Natural killer cell (primary cell): ENCODE measurements around the gene EHD3. TPM values are rescaled to one million over a fixed set of nuclear protein-coding genes. Genes with fewer than 3 reads are reported as not detected.

Experiments
- ATAC-seq, 3 donors: fragments of 150-1000 bp in 2 of 3; fragments of 200-7000 bp in 1 of 3; cut with Tn5 transposase; 1 replicate in 1 of 3; 2 replicates in 2 of 3; pipeline ENCODE4 v1.10.0; 2021; ENCODE audit warnings: mild to moderate bottlenecking in 2 of 3, moderate library complexity in 2 of 3
- DNase-seq, 2 donors: peaks; one replicate each; pipeline versions ENCODE4 v3.0.0 to v3.0.0-alpha.2; 2013 to 2021; ENCODE audit warnings: mixed read lengths in 1 of 2
- H3K27ac ChIP-seq: one replicate; pipeline ENCODE4 v1.5.1; 2013; ENCODE audit warnings: mild to moderate bottlenecking, low read length
- H3K27me3 ChIP-seq: one replicate; pipeline ENCODE4 v1.6.1; 2013; ENCODE audit warnings: low read length; ENCODE audit not compliant: control insufficient read depth, insufficient read depth
- H3K36me3 ChIP-seq: one replicate; pipeline ENCODE4 v1.6.1; 2013; ENCODE audit warnings: low read length; ENCODE audit not compliant: control insufficient read depth, insufficient read depth
- H3K4me1 ChIP-seq: one replicate; pipeline ENCODE4 v1.6.1; 2013; ENCODE audit warnings: low read length; ENCODE audit not compliant: control insufficient read depth, insufficient read depth
- H3K4me3 ChIP-seq: one replicate; pipeline ENCODE4 v1.5.1; 2013; ENCODE audit warnings: low read length
- H3K9me3 ChIP-seq: one replicate; pipeline ENCODE4 v1.6.1; 2013; ENCODE audit warnings: low read length; ENCODE audit not compliant: control insufficient read depth, insufficient read depth
- H3K27ac Mint-ChIP-seq, 2 donors: one replicate each; pipeline ENCODE4 v1.8.0; 2022; ENCODE audit warnings: mild to moderate bottlenecking in 2 of 2, mixed read lengths in 2 of 2, moderate library complexity in 1 of 2
- H3K27me3 Mint-ChIP-seq, 2 donors: one replicate each; pipeline ENCODE4 v1.8.0; 2022; ENCODE audit warnings: low read depth in 2 of 2, mixed read lengths in 2 of 2
- H3K36me3 Mint-ChIP-seq: one replicate; pipeline ENCODE4 v1.8.0; 2022; ENCODE audit warnings: mixed read lengths
- H3K4me1 Mint-ChIP-seq, 2 donors: one replicate each; pipeline ENCODE4 v1.8.0; 2022; ENCODE audit warnings: mixed read lengths in 2 of 2
- H3K4me3 Mint-ChIP-seq: one replicate; pipeline ENCODE4 v1.8.0; 2022; ENCODE audit warnings: mild to moderate bottlenecking, moderate library complexity, mixed read lengths
- H3K9me3 Mint-ChIP-seq, 2 donors: one replicate each; pipeline ENCODE4 v1.8.0; 2022; ENCODE audit warnings: mixed read lengths in 2 of 2
- WGBS: methylation state at CpG from one replicate; pipeline ENCODE4 v1.1.7; 2013; ENCODE audit warnings: missing lambda C conversion rate; ENCODE audit not compliant: insufficient coverage; 5-methylcytosine and 5-hydroxymethylcytosine counted together
- intact Hi-C: fragments of 100-400 bp; cut with micrococcal nuclease; formaldehyde crosslinking; loops from one replicate; pipeline ENCODE4 v1.14.2; 2022
- total RNA-seq, 4 donors: library from RNA; stranded (reverse); fragments of 120-200 nt in 1 of 4; gene quantifications; one replicate each; pipeline versions ENCODE4 v1.2.3 to v1.2.4, GENCODE V29; 2013 to 2022
- TF ChIP-seq, protein P1 (sequence below): fragments of 200-600 bp; IDR thresholded peaks from one replicate; pipeline ENCODE4 v1.8.0; 2022; ENCODE audit warnings: antibody characterized with exemption

EHD3 gene
- total RNA-seq, 3 donors from 2014 or later (not counting 1 experiment from before 2014, with no cell fraction given): 5.6 to 7.8 (median 7.2) TPM

- no peak for ATAC-seq
- 84% methylated on average over 3 of the region's 3 CpGs for WGBS
These were observed 3.2 kb upstream of the EHD3 start for GRCh38 chr2:31230751-31231150.

DNA sequence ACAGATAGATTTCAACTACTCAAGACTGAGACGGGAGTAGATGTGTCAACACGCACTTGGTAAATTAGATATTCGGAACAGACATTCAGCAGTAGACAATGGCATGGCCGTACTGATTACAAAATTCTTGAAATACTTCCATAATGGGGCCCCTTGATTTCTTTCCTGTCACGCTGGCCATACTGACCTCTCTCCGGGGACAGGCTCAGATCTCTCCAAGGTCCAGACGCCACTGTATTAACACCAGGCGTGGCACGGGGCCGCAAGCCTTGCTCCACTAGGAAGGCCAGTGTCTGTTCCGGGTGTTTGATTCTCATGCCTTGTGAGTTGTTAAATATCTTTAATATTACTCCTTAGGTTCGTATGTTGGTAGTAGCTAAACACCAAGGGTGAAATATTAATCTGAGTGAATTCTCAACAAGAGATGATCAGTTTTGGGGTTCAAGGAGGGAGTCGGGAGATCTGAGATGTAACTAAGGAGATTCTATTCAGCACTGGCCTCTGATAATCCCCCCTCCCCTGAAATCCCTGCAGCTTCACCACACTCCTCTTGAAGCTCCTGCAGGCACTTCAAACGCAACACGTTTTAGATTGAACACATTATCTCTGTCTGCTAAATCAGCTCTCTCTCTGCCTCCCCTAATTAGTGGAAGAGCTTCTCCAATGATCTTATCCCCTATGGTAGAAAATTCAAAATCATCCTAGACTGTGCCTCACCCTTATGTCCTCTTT, 2.2 kb upstream of the EHD3 start:
- 85% methylated on average over 12 of the region's 15 CpGs for WGBS
- no peaks in the 10 kb centered on the region for H3K9me3 Mint-ChIP-seq
- no peak overlapping the region for H3K4me3 ChIP-seq
- H3K4me3 Mint-ChIP-seq: no peak overlapping the region
- peak overlapping the region in 1 of 2 donors; percentile 4 for H3K27ac Mint-ChIP-seq
- intact Hi-C loops: loop anchor here (10.0 kb wide), 1 partner anchor 103 kb away; no protein-coding TSS in a partner anchor
- H3K4me1 Mint-ChIP-seq: peaks cover 14 to 27% of the 10 kb centered on the region in 2 donors
- H3K36me3 ChIP-seq: no peaks in the 10 kb centered on the region
- H3K27me3 ChIP-seq: no peaks in the 10 kb centered on the region
- H3K4me1 ChIP-seq: peaks cover 11% of the 10 kb centered on the region
- no peak for DNase-seq
- no peaks in the 10 kb centered on the region for H3K9me3 ChIP-seq
- ATAC-seq: no peak
- TF ChIP-seq, protein P1, sequence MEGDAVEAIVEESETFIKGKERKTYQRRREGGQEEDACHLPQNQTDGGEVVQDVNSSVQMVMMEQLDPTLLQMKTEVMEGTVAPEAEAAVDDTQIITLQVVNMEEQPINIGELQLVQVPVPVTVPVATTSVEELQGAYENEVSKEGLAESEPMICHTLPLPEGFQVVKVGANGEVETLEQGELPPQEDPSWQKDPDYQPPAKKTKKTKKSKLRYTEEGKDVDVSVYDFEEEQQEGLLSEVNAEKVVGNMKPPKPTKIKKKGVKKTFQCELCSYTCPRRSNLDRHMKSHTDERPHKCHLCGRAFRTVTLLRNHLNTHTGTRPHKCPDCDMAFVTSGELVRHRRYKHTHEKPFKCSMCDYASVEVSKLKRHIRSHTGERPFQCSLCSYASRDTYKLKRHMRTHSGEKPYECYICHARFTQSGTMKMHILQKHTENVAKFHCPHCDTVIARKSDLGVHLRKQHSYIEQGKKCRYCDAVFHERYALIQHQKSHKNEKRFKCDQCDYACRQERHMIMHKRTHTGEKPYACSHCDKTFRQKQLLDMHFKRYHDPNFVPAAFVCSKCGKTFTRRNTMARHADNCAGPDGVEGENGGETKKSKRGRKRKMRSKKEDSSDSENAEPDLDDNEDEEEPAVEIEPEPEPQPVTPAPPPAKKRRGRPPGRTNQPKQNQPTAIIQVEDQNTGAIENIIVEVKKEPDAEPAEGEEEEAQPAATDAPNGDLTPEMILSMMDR: no peak
- H3K27me3 Mint-ChIP-seq: peaks cover 10 to 13% of the 10 kb centered on the region in 2 donors
- H3K36me3 Mint-ChIP-seq: no peaks in the 10 kb centered on the region
- H3K27ac ChIP-seq: no peak overlapping the region

More at GRCh38 chr2:31230751-31231150, 3.2 kb upstream of the EHD3 start:
- no peak overlapping the region for H3K4me3 ChIP-seq
- H3K4me1 Mint-ChIP-seq: peaks cover 8 to 25% of the 10 kb centered on the region in 2 donors
- no peak overlapping the region for H3K4me3 Mint-ChIP-seq
- H3K9me3 Mint-ChIP-seq: no peaks in the 10 kb centered on the region
- H3K36me3 ChIP-seq: no peaks in the 10 kb centered on the region
- no peaks in the 10 kb centered on the region for H3K36me3 Mint-ChIP-seq
- no peaks in the 10 kb centered on the region for H3K27me3 ChIP-seq
- peaks cover 11% of the 10 kb centered on the region for H3K4me1 ChIP-seq
- no peaks in the 10 kb centered on the region for H3K9me3 ChIP-seq
- no peak for DNase-seq
- no peak overlapping the region for H3K27ac ChIP-seq
- intact Hi-C loops: loop anchor here (10.0 kb wide), 1 partner anchor 104 kb away; no protein-coding TSS in a partner anchor
- H3K27me3 Mint-ChIP-seq: peaks cover 10 to 23% of the 10 kb centered on the region in 2 donors
- no peak overlapping the region for H3K27ac Mint-ChIP-seq
- TF ChIP-seq, protein P1: no peak

DNA sequence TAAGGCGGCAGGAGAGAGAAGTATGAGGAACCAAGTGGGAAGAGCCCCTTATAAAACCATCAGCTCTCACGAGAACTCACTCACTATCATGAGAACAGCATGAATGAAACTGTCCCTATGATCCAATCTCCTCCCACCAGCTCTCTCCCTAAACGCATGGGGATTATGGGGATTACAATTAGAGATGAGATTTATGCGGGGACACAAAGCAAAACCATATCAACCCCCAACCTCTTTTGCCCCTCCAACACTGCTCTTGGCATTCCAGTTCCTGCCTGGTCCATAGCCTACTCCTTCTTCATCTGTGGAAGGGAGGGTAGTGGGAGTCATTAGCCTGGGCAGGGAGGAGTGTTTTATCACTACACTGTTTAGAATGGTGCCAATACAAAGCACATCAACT, 1.4 kb upstream of the EHD3 start:
- Histone ChIP-seq H3K27me3 (no peaks in the 10 kb centered on the region), H3K4me3 (no peak overlapping the region), H3K9me3 (no peaks in the 10 kb centered on the region), H3K27ac (no peak overlapping the region), H3K4me1 (peaks cover 11% of the 10 kb centered on the region), H3K36me3 (no peaks in the 10 kb centered on the region)
- Mint-ChIP-seq H3K27me3 (peaks cover 5% of the 10 kb centered on the region in 2 donors), H3K4me1 (peaks cover 16 to 31% of the 10 kb centered on the region in 2 donors), H3K27ac (peak overlapping the region in 1 of 2 donors; percentile 4), H3K9me3 (no peaks in the 10 kb centered on the region), H3K36me3 (no peaks in the 10 kb centered on the region), H3K4me3 (no peak overlapping the region)
- ATAC-seq (no peak), DNase-seq (no peak)
- TF ChIP-seq, protein P1: no peak
- no CpG with 5 or more reads among the region's 4 CpGs for WGBS
- intact Hi-C loops: loop anchor here (10.0 kb wide), 1 partner anchor 102 kb away; no protein-coding TSS in a partner anchor
